Loucy (cell line): ENCODE data around the gene ERBIN.

Source experiments
- H2AFZ ChIP-seq: fragments of 200-600 bp; sonication (generic); 2 replicates; pipeline ENCODE4 v1.6.0; 2016; ENCODE audit warnings: antibody characterized with exemption, mild to moderate bottlenecking, low read length, moderate library complexity
- H3F3A ChIP-seq: fragments of 200-600 bp; 2 replicates; pipeline ENCODE4 v1.6.0; 2016; ENCODE audit warnings: antibody characterized with exemption, low read depth, mild to moderate bottlenecking
- H3K27me3 ChIP-seq: fragments of 200-600 bp; sonication (generic); 2 replicates; pipeline ENCODE4 v1.6.1; 2014; ENCODE audit warnings: low read length, mild to moderate bottlenecking; ENCODE audit not compliant: insufficient read depth, poor library complexity, severe bottlenecking
- H3K36me3 ChIP-seq: fragments of 200-600 bp; sonication (generic); 2 replicates; pipeline ENCODE4 v1.6.1; 2016; ENCODE audit warnings: low read length; ENCODE audit not compliant: insufficient read depth
- H3K4me1 ChIP-seq: fragments of 200-600 bp; sonication (generic); 2 replicates; pipeline ENCODE4 v1.5.1; 2014; ENCODE audit warnings: low read length, mild to moderate bottlenecking; ENCODE audit not compliant: insufficient read depth, poor library complexity, severe bottlenecking
- H3K4me2 ChIP-seq: fragments of 200-600 bp; sonication (generic); 2 replicates; pipeline ENCODE4 v1.6.0; 2014; ENCODE audit warnings: antibody characterized with exemption, low read length, low read depth, mild to moderate bottlenecking; ENCODE audit not compliant: poor library complexity, severe bottlenecking
- H3K4me3 ChIP-seq: fragments of 200-600 bp; sonication (generic); 2 replicates; pipeline ENCODE4 v1.5.1; 2014; ENCODE audit warnings: low read length, mild to moderate bottlenecking, mixed read lengths; ENCODE audit not compliant: poor library complexity, severe bottlenecking
- H3K79me2 ChIP-seq: fragments of 200-600 bp; sonication (generic); 2 replicates; pipeline ENCODE4 v1.6.1; 2014; ENCODE audit warnings: low read length; ENCODE audit not compliant: insufficient read depth
- H3K9ac ChIP-seq: fragments of 200-600 bp; sonication (generic); 2 replicates; pipeline ENCODE4 v1.6.0; 2014; ENCODE audit warnings: mild to moderate bottlenecking, low read depth, low read length, moderate library complexity; ENCODE audit not compliant: poor library complexity, severe bottlenecking
- H3K9me2 ChIP-seq: fragments of 200-600 bp; sonication (generic); replicated peaks from 2 replicates; pipeline ENCODE4 v1.6.1; 2016; ENCODE audit warnings: low read depth, low read length, mixed read lengths
- H3K9me3 ChIP-seq: fragments of 200-600 bp; sonication (generic); 2 replicates; pipeline ENCODE4 v1.6.1; 2014; ENCODE audit warnings: mild to moderate bottlenecking, antibody characterized with exemption, low read length, low read depth; ENCODE audit not compliant: insufficient read depth
- H4K20me1 ChIP-seq: fragments of 200-600 bp; sonication (generic); 2 replicates; pipeline ENCODE4 v1.6.0; 2014; ENCODE audit warnings: antibody characterized with exemption, low read length, mild to moderate bottlenecking; ENCODE audit not compliant: insufficient read depth, poor library complexity, severe bottlenecking
- CTCF ChIP-seq: fragments of 200-600 bp; sonication (generic); conservative IDR thresholded peaks from 2 replicates; pipeline ENCODE4 v1.5.1; 2014; ENCODE audit warnings: mild to moderate bottlenecking, antibody characterized with exemption, low read length
- EZH2phosphoT487 ChIP-seq: fragments of 200-600 bp; IDR thresholded peaks from 2 replicates; pipeline ENCODE4 v1.6.1; 2018; ENCODE audit warnings: antibody characterized with exemption, mild to moderate bottlenecking, moderate library complexity, borderline replicate concordance

Gene ERBIN

GRCh38 chr5:66113160-66113559, 186.8 kb downstream of the ERBIN start:
- no peaks in the 10 kb centered on the region for H3K27me3 ChIP-seq
- H4K20me1 ChIP-seq: no peaks in the 10 kb centered on the region
- H3K9me2 ChIP-seq: no peaks in the 10 kb centered on the region
- no peak overlapping the region for H3K4me2 ChIP-seq
- H3K9ac ChIP-seq: no peak overlapping the region
- no peaks in the 10 kb centered on the region for H3K9me3 ChIP-seq
- H2AFZ ChIP-seq: no peak overlapping the region
- no peaks in the 10 kb centered on the region for H3K36me3 ChIP-seq
- H3F3A ChIP-seq: no peaks in the 10 kb centered on the region
- no peaks in the 10 kb centered on the region for H3K4me1 ChIP-seq
- TF ChIP-seq CTCF (no peak), EZH2phosphoT487 (no peak)
- no peaks in the 10 kb centered on the region for H3K79me2 ChIP-seq
- H3K4me3 ChIP-seq: no peak overlapping the region

GRCh38 chr5:66118304-66118703, 191.9 kb downstream of the ERBIN start:
- Histone ChIP-seq H3K27me3 (no peaks in the 10 kb centered on the region), H2AFZ (no peak overlapping the region), H3K79me2 (no peaks in the 10 kb centered on the region), H3K9me3 (no peaks in the 10 kb centered on the region), H3K4me1 (no peaks in the 10 kb centered on the region), H3F3A (no peaks in the 10 kb centered on the region), H3K4me2 (no peak overlapping the region), H3K4me3 (no peak overlapping the region), H3K9me2 (no peaks in the 10 kb centered on the region), H4K20me1 (no peaks in the 10 kb centered on the region), H3K9ac (no peak overlapping the region), H3K36me3 (no peaks in the 10 kb centered on the region)
- TF ChIP-seq EZH2phosphoT487 (no peak), CTCF (no peak)

GRCh38 chr5:66122379-66123034, 196.1 kb downstream of the ERBIN start:
- no peaks in the 10 kb centered on the region for H3K36me3 ChIP-seq
- H3K4me2 ChIP-seq: no peak overlapping the region
- TF ChIP-seq EZH2phosphoT487 (no peak), CTCF (no peak)
- no peaks in the 10 kb centered on the region for H3F3A ChIP-seq
- no peaks in the 10 kb centered on the region for H3K4me1 ChIP-seq
- no peak overlapping the region for H3K4me3 ChIP-seq
- H3K9me2 ChIP-seq: no peaks in the 10 kb centered on the region
- no peaks in the 10 kb centered on the region for H3K79me2 ChIP-seq
- H3K27me3 ChIP-seq: no peaks in the 10 kb centered on the region
- no peaks in the 10 kb centered on the region for H4K20me1 ChIP-seq
- H3K9ac ChIP-seq: no peak overlapping the region
- H3K9me3 ChIP-seq: no peaks in the 10 kb centered on the region
- no peak overlapping the region for H2AFZ ChIP-seq
